Measurements from ENCODE around the gene RBM42.

GRCh38 chr19:35669566-35669965 lies 40.7 kb downstream of the RBM42 start:
- no peak for TF ChIP-seq CTCF (IDR thresholded peaks at IDR 0.05)
- no peak for TF ChIP-seq POLR2A (IDR thresholded peaks at IDR 0.05)

Data from suprapubic skin (tissue), 3 donors.